Brain pericyte (primary cell): Measurements from ENCODE around the gene SENP7.
"Not testable (repeated sequence)": the region's sequence is repeated elsewhere in the genome, so short reads cannot be mapped to it uniquely, and the experiment has no call there.

Experiments used
- DNase-seq: peaks from one replicate; pipeline ENCODE4 v3.0.0-alpha.2; 2012; ENCODE audit warnings: low read depth, low spot score

The SENP7 gene

DNA sequence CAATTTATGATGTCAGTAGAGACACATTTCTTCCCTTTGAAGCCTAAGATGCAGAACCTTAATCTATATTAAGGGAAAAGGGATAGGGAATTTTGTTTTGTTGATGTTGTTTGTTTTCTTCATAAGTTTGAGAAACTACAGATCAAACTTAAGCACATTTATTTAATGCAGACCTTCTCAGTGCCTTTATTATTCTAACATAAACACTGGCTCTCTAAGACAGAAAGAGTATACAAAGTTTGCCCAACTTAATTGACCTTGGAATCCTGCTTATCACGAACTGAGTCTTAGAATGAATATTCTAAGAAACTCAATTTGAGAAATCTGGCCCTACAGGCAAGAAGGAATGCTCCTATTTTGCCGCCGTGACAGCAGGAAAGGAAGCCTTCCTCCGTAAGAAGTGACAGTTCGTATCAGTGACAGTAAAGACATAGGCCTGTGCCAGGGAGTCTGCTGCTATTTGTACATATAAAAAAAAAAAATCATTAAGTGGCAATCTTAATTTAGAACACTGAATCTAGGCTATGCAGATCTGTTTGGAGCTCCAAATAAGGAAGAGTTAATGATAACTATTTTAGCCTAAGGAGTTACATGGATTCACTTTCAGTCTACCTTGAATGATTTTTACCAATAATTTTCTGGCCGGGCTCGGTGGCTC lies 183.9 kb downstream of the SENP7 start:
- DNase-seq = no peak

DNA sequence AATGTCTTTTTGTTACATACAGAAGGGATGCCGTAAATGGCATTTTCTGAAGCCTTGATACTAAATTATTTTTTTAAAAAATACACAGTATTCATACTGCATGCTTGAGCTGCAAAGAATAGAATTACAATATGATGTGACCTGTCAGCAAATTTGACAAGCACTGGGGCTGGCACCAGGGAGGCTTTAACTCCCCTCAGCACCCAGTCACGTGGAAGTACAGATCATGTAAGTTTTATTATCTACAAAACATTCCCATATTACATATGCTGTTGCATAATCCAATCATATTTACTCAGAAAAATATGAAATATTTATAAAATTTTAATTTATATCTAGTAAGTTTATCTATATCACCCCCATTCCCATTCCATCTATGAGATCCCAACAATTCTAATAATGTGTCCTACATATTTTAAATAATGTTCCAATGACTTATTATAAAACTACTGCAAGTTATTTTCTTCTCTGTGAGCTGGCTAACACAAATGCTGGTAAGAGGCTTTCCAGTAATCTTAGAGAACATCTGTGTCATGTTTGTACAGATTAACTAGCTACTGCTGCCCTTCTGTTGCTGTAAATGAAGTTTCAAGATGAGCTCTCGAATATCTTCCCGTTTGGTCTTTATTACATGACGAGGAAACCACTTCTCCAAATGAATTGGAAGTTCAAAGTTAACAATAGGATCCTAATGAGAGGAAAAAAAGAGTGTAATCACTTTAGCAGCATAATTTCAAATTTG lies 187.4 kb downstream of the SENP7 start:
- no peak for DNase-seq

DNA sequence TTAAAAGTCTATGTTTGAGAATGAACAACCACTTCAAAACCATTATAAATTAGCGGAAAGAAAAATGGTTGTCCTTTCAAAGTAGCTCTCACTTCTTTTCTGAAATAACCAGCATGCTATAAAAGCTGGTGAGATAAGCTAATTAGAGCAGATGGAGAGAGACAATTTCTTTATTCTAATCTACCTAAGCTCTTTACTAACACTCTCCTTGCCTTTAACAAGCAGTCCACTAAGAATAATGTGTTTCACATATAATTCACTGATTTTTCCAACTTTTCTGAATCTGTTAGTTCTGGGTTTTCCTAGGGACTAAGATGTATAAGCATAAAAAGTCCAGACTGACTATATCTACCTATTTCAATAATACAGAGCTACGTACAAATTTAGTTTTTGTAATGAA lies 192.5 kb downstream of the SENP7 start, which contains the start of gene IMPG2:
Gene IMPG2 (minus strand): TSS at position 101 of the 400 bp plus-strand sequence. CDS start 203 bp downstream, outside the sequence.
- DNase-seq = no peak

DNA sequence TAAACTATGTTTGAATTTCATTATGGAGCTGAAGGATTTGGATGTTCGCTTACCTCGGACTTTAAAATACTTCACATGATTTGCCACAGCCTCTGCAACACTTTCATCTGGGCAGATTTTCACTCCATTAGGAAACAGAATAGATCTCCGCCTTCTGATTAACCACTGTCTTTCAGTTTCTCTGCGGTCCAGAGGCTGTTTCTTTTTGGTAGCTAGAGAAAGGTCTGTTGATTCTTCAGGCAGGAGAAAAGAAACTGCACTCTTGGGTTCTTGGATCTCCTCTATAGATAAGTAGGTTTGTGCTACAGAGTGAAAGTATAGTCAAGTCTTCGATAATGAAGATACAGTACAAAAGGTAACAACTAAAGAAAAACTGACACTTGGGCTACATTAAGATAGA lies 193.5 kb downstream of the SENP7 start:
- DNase-seq = no peak

- no peak for DNase-seq
Observed at GRCh38 chr3:101312545-101312944, 200.5 kb downstream of the SENP7 start.

DNA sequence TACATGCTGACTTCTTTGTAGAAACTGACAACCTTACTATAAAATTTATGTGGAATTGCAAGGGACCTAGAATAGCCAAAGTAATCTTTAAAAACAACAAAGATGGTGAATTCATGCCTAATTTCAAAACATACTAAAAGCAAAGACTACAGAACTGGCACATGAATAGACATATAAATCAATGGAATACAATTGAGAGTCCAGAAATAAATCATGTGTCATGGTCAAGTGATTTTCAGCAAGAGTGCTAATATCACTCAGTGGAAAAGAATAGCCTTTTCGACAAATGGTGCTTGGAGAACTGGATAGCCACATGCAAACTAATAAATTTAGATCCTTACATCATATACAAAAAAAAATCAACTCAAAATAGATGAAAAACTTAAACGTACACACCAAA lies 201.3 kb downstream of the SENP7 start:
- DNase-seq = no peak

DNA sequence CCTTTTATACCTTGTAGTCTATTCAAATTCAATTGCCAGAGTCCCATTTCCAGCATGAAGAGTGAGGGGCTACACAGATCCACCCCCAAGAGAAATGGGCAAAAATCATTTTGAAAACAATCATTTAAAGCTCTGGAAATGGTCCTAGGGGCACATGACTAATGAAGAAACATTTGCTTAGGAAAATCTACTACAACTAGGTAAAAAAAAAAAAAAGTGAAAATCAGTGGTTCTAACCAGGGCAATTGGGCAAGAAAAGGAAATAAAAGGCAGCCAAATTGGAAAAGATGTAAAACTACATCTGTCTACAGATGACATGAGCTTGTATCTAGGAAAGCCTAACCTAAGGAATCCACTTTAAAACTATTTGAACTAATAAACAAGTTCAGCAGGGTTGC lies 202.0 kb downstream of the SENP7 start:
- no peak for DNase-seq

- not testable (repeated sequence) for DNase-seq
Observed at GRCh38 chr3:101308147-101308772, 204.8 kb downstream of the SENP7 start.

GRCh38 chr3:101303836-101304235 lies 209.2 kb downstream of the SENP7 start:
- DNase-seq = no peak

DNA sequence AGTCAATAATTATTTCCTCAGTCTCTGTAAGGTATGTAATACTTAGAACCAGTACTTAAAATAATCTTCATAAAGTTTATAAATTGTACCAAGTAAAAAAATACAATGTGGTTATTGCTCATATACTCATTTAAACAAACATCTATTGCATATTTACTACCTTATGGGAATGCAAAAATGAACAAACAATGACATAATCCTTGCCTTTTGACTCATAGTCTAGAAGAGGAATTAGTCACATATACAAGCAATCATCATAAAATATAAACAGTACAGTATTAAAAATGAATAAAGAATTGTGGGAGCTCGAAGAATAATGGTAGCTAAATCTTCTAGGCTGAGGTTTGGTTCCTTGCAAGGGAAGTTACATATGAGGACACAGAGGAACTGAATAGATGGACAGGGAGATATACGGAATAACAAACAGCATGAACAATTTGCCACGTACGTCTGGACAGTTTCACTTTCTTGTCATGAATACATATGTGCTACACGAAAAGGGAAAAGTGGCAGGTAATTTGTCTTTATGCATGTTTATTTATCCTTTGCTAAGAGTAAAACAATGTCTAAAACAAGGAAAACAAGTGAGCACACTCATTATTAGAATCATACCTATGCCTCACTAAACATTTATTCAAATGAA lies 209.8 kb downstream of the SENP7 start:
- no peak for DNase-seq

GRCh38 chr3:101300073-101300472 lies 212.9 kb downstream of the SENP7 start:
- no peak for DNase-seq

GRCh38 chr3:101292027-101292426 lies 221.0 kb downstream of the SENP7 start:
- DNase-seq = no peak

GRCh38 chr3:101288294-101288693 lies 224.7 kb downstream of the SENP7 start:
- no peak for DNase-seq

DNA sequence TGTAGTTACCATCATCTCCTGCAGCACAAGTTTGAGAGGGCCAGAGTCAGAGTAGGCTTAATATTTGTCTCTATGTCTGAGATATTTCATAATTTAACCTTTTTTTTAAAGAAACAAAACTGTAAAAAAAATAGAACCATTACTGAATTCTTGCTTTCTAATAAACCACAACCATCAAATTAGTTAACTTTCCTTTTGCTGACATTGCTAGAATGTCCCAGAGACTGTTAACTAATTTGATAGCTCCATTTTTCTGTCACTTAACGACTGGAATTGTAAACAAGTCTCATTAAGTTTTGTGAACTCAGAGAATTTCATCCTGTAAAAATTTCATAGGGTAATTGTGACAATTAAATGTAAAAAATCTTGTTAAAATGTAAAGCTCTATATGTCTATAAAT lies 228.3 kb downstream of the SENP7 start:
- DNase-seq = no peak

DNA sequence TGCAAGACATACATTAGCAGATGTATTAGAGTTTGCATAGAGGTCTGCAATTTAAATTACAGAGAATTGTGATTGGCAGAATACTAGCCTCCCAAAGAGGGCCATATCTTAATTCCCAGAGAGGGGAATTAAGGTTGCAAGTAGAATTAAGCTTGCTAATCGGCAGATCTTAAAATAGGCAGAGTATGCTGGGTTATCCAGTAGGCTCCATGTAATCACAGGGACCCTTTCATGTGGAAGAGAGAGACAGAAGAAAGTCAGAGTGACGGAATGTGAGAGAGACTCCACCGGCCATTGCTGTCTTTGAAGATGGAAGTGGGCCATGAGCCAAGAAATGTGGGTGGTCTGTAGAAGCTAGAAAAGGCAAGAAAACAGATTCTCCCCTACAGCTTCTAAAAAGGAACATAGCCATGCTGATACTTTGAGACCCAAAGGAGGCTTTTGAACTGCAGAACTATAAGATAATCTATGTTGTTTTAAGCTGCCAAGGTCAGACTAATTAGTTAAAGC lies 231.4 kb downstream of the SENP7 start:
- no peak for DNase-seq

GRCh38 chr3:101279765-101280385 lies 233.1 kb downstream of the SENP7 start:
- DNase-seq = no peak

GRCh38 chr3:101279162-101279561 lies 233.8 kb downstream of the SENP7 start:
- DNase-seq = no peak

- DNase-seq = no peak
Observed at GRCh38 chr3:101278727-101279126, 234.3 kb downstream of the SENP7 start.
